ENCODE results near the gene KDM4C.

- TF ChIP-seq, protein P1, sequence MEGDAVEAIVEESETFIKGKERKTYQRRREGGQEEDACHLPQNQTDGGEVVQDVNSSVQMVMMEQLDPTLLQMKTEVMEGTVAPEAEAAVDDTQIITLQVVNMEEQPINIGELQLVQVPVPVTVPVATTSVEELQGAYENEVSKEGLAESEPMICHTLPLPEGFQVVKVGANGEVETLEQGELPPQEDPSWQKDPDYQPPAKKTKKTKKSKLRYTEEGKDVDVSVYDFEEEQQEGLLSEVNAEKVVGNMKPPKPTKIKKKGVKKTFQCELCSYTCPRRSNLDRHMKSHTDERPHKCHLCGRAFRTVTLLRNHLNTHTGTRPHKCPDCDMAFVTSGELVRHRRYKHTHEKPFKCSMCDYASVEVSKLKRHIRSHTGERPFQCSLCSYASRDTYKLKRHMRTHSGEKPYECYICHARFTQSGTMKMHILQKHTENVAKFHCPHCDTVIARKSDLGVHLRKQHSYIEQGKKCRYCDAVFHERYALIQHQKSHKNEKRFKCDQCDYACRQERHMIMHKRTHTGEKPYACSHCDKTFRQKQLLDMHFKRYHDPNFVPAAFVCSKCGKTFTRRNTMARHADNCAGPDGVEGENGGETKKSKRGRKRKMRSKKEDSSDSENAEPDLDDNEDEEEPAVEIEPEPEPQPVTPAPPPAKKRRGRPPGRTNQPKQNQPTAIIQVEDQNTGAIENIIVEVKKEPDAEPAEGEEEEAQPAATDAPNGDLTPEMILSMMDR (IDR thresholded peaks at IDR 0.05; ENCODE audit: low read length): no peak
- no peak for TF ChIP-seq EZH2 (IDR thresholded peaks at IDR 0.05; ENCODE audit: borderline replicate concordance, low read length)
Measured at GRCh38 chr9:7146582-7146981, 388.8 kb downstream of the KDM4C start.
